ENCODE measurements around the gene PLXNC1.

DNA sequence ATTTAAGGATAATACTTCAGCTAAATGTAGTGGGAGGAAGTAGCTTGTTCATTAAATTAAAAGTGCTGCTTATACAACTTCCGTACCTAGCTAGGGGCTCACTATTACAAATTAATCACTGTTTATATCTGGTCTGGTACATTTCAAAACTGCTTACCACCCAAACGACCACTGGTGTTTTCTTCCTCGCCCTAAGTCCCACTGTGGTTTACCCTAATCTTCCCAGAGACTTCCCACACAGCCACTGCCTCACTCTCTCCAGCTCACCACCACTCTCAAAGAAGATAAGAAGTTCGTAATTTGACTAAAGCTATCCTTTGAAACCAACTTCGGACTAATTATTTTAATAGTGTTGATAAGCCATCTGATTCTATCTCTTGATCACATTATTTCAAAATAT lies 62.6 kb downstream of the PLXNC1 start:
- TF ChIP-seq POLR2A (IDR thresholded peaks at IDR 0.05) (no peak), POLR2AphosphoS5 (IDR thresholded peaks at IDR 0.05; ENCODE audit: insufficient read depth in 1 of 2, low read depth in 1 of 2) (no peak)
